Measurements from ENCODE around the gene SPDYE6.
"Not testable (repeated sequence)": the region's sequence is repeated elsewhere in the genome, so short reads cannot be mapped to it uniquely, and the experiment has no call there.

The SPDYE6 gene

GRCh38 chr7:102356344-102356743 is at the start of gene SPDYE6:
Gene SPDYE6, minus strand, starts transcription at chr7:102356444. Its CDS starts 421 bp downstream, at chr7:102356023.
- DNase-seq, result not testable (repeated sequence)

- not testable (repeated sequence) for DNase-seq
These were observed 48.6 kb upstream of the SPDYE6 start for GRCh38 chr7:102404862-102405188.

- DNase-seq, result peak; percentile 26
These were observed 48.0 kb upstream of the SPDYE6 start for GRCh38 chr7:102404005-102404861.

GRCh38 chr7:102403563-102403962 is 47.3 kb upstream of the SPDYE6 start:
- no peak for DNase-seq

GRCh38 chr7:102400360-102400759 is 44.1 kb upstream of the SPDYE6 start:
- no peak for DNase-seq

- DNase-seq, result no peak
These were observed 42.3 kb upstream of the SPDYE6 start for GRCh38 chr7:102398543-102398942.

GRCh38 chr7:102396710-102397019 is 40.4 kb upstream of the SPDYE6 start:
- no peak for DNase-seq

- DNase-seq, result peak; percentile 97
These were observed 39.8 kb upstream of the SPDYE6 start, which contains the start of gene PRKRIP1 for GRCh38 chr7:102395873-102396709. Gene PRKRIP1, plus strand, starts transcription at chr7:102396363. Its CDS starts 49 bp downstream, at chr7:102396412.

- no peak for DNase-seq
These were observed 39.3 kb upstream of the SPDYE6 start for GRCh38 chr7:102395592-102395872.

- no peak for DNase-seq
These were observed 37.2 kb upstream of the SPDYE6 start for GRCh38 chr7:102393467-102393866.

GRCh38 chr7:102392330-102392729 is 36.1 kb upstream of the SPDYE6 start:
- no peak for DNase-seq

GRCh38 chr7:102390697-102391484 is 34.6 kb upstream of the SPDYE6 start:
- DNase-seq, result peak; percentile 93

- no peak for DNase-seq
These were observed 33.6 kb upstream of the SPDYE6 start for GRCh38 chr7:102389810-102390209.

GRCh38 chr7:102387064-102387463 is 30.8 kb upstream of the SPDYE6 start:
- peak; percentile 39 for DNase-seq

- DNase-seq, result not testable (repeated sequence)
These were observed 25.6 kb upstream of the SPDYE6 start for GRCh38 chr7:102381696-102382425.

- not testable (repeated sequence) for DNase-seq
These were observed 24.6 kb upstream of the SPDYE6 start for GRCh38 chr7:102380837-102381236.

- no peak for DNase-seq
These were observed 20.8 kb upstream of the SPDYE6 start for GRCh38 chr7:102376964-102377466.

GRCh38 chr7:102372796-102373195 is 16.6 kb upstream of the SPDYE6 start:
- DNase-seq, result not testable (repeated sequence)

- not testable (repeated sequence) for DNase-seq
These were observed 13.8 kb upstream of the SPDYE6 start for GRCh38 chr7:102370038-102370437.

- not testable (repeated sequence) for DNase-seq
These were observed 9.1 kb upstream of the SPDYE6 start for GRCh38 chr7:102365390-102365789.

GRCh38 chr7:102364394-102364886 is 8.2 kb upstream of the SPDYE6 start:
- DNase-seq, result not testable (repeated sequence)

Data from eye (tissue), 1 donor.